Endothelial cell of umbilical vein (primary cell): ENCODE results near the gene SETBP1. TPM values are rescaled to one million over a fixed set of nuclear protein-coding genes. Genes with fewer than 3 reads are reported as not detected.

Source experiments
- BruUV-seq: library from RNA; stranded (reverse); fragments of 400-500 nt; replicated peaks from 2 replicates; lab custom pipeline; 2021; lab: Mats Ljungman, UMichigan
- CTCF ChIA-PET: fragments of 300-600, 350-600 bp; sonication (Branson Sonifier 250); formaldehyde crosslinking; loops from one replicate; lab custom pipeline; 2021; ENCODE audit warnings: antibody characterized with exemption, inconsistent platforms; lab: Charles Lee
- POLR2A ChIA-PET: fragments of 300-600, 350-600 bp; sonication (Branson Sonifier 250); formaldehyde crosslinking; loops from one replicate; lab custom pipeline; 2021; ENCODE audit warnings: antibody characterized with exemption, inconsistent platforms; lab: Charles Lee
- DNase-seq: peaks from one replicate; pipeline ENCODE4 v3.0.0-alpha.2; 2011; ENCODE audit warnings: low read depth, low spot score
- FAIRE-seq: peaks from 2 replicates; lab custom pipeline; 2011; peaks lifted over from hg19 to GRCh38; lab: Jason Lieb, UNC
- H2AFZ ChIP-seq: 2 replicates; pipeline ENCODE4 v1.6.0; 2012; ENCODE audit warnings: low read depth, low read length, control low read depth, inconsistent platforms
- H3K27ac ChIP-seq: 2 replicates; pipeline ENCODE4 v1.5.1; 2011; ENCODE audit warnings: low read depth, mild to moderate bottlenecking, control low read depth, low read length, moderate library complexity; ENCODE audit not compliant: insufficient read depth
- H3K27me3 ChIP-seq, 2 experiments: 2 replicates each; pipeline versions ENCODE4 v1.6.0 to v1.6.1; 2011; ENCODE audit warnings: low read length in 2 of 2, mixed read lengths in 1 of 2; ENCODE audit not compliant: control insufficient read depth in 2 of 2, insufficient read depth in 2 of 2
- H3K36me3 ChIP-seq, 2 experiments: 2 replicates in 1 of 2; 3 replicates in 1 of 2; pipeline ENCODE4 v1.5.1; 2011; ENCODE audit warnings: low read length in 2 of 2, mild to moderate bottlenecking in 1 of 2, moderate library complexity in 1 of 2; ENCODE audit not compliant: control insufficient read depth in 2 of 2, insufficient read depth in 2 of 2; ENCODE audit errors: extremely low read depth in 1 of 2
- H3K4me1 ChIP-seq: 3 replicates; pipeline ENCODE4 v1.5.1; 2011; ENCODE audit warnings: mild to moderate bottlenecking, low read length; ENCODE audit not compliant: control insufficient read depth, insufficient read depth; ENCODE audit errors: extremely low read depth
- H3K4me2 ChIP-seq: 2 replicates; pipeline ENCODE4 v1.6.1; 2011; ENCODE audit warnings: low read length, control low read depth, mixed read lengths; ENCODE audit not compliant: insufficient read depth
- H3K4me3 ChIP-seq, 3 experiments: fragments of 200-600 bp in 1 of 3; sonication (generic), shearing (Covaris generic) in 1 of 3; replicated peaks in 1 of 3; 2 replicates each; pipeline ENCODE4 v1.5.1; 2011 to 2016; ENCODE audit warnings: control low read depth in 3 of 3, low read length in 3 of 3, mild to moderate bottlenecking in 2 of 3, inconsistent platforms in 1 of 3, low read depth in 1 of 3, moderate library complexity in 1 of 3; ENCODE audit not compliant: insufficient read depth in 1 of 3
- H3K79me2 ChIP-seq: 2 replicates; pipeline ENCODE4 v1.6.0; 2012; ENCODE audit warnings: low read length, inconsistent platforms; ENCODE audit not compliant: control insufficient read depth, insufficient read depth
- H3K9ac ChIP-seq: replicated peaks from 2 replicates; pipeline ENCODE3; 2011; ENCODE audit warnings: low read length, control low read depth; ENCODE audit not compliant: insufficient read depth; ENCODE audit errors: extremely low read depth
- H3K9me1 ChIP-seq: replicated peaks from 3 replicates; pipeline ENCODE4 v1.6.0; 2011; ENCODE audit warnings: mild to moderate bottlenecking, low read length; ENCODE audit not compliant: control insufficient read depth, insufficient read depth; ENCODE audit errors: extremely low read depth
- H3K9me3 ChIP-seq: replicated peaks from 2 replicates; pipeline ENCODE4 v1.5.1; 2012; ENCODE audit warnings: low read length, inconsistent platforms; ENCODE audit not compliant: control insufficient read depth, insufficient read depth
- H4K20me1 ChIP-seq: replicated peaks from 2 replicates; pipeline ENCODE3; 2011; ENCODE audit warnings: mild to moderate bottlenecking, low read length; ENCODE audit not compliant: control insufficient read depth, insufficient read depth; ENCODE audit errors: extremely low read depth
- CTCF ChIP-seq, 2 donors: IDR thresholded peaks; 1 replicate in 1 of 2; 2 replicates in 1 of 2; pipeline ENCODE4 v1.5.1; 2011; ENCODE audit warnings: low read length in 2 of 2, mild to moderate bottlenecking in 2 of 2, moderate library complexity in 2 of 2, control low read depth in 1 of 2, inconsistent platforms in 1 of 2, low read depth in 1 of 2; ENCODE audit not compliant: insufficient read depth in 1 of 2; ENCODE audit errors: extremely low read depth in 1 of 2
- EZH2 ChIP-seq: IDR thresholded peaks from 2 replicates; pipeline ENCODE4 v1.6.1; 2012; ENCODE audit warnings: borderline replicate concordance, low read depth, mild to moderate bottlenecking, moderate library complexity, low read length, inconsistent platforms; ENCODE audit not compliant: severe bottlenecking
- FOS ChIP-seq: IDR thresholded peaks from 2 replicates; pipeline ENCODE4 v1.6.1; 2011; ENCODE audit warnings: mild to moderate bottlenecking, low read length, moderate library complexity, borderline replicate concordance; ENCODE audit not compliant: insufficient read depth
- GATA2 ChIP-seq: IDR thresholded peaks from 2 replicates; pipeline ENCODE4 v1.7.0; 2011; ENCODE audit warnings: low read depth, mild to moderate bottlenecking, moderate library complexity, mixed read lengths, low read length; ENCODE audit not compliant: insufficient read length, insufficient read depth
- JUN ChIP-seq: IDR thresholded peaks from 2 replicates; pipeline ENCODE4 v1.6.1; 2011; ENCODE audit warnings: borderline replicate concordance, low read depth; ENCODE audit not compliant: insufficient read length, insufficient read depth
- MAX ChIP-seq: IDR thresholded peaks from 2 replicates; pipeline ENCODE4 v1.6.1; 2011; ENCODE audit not compliant: insufficient read depth, insufficient read length
- MYC ChIP-seq: IDR thresholded peaks from one replicate; pipeline ENCODE4 v1.6.1; 2011; ENCODE audit warnings: mild to moderate bottlenecking, low read depth, low read length
- POLR2A ChIP-seq: IDR thresholded peaks from 2 replicates; pipeline ENCODE4 v1.6.1; 2012; ENCODE audit warnings: low read depth, mild to moderate bottlenecking, control low read depth, low read length
- POLR2AphosphoS5 ChIP-seq: IDR thresholded peaks from 2 replicates; pipeline ENCODE4 v1.6.1; 2012; ENCODE audit warnings: low read depth, mild to moderate bottlenecking, control low read depth, low read length, moderate library complexity; ENCODE audit not compliant: insufficient read depth
- dilution Hi-C: fragments of 300-500 bp; cut with MboI; formaldehyde crosslinking; loops from one replicate; pipeline ENCODE4 v1.15.0; 2019; ENCODE audit warnings: low sequenced_read_pairs; ENCODE audit not compliant: extremely low pct_ligation_motif_present
- intact Hi-C: fragments of 100-400 bp; cut with micrococcal nuclease; formaldehyde crosslinking; loops from one replicate; pipeline ENCODE4 v1.10.0; 2022
- polyA plus RNA-seq, 4 experiments: library from polyadenylated mRNA; depleted of rRNA in 3 of 4; stranded (reverse) in 3 of 4; unstranded in 1 of 4; fragments of >200 nt; gene quantifications; 2 replicates each; pipeline versions ENCODE4 v1.2.1 to v1.2.3, GENCODE V29; 2011 to 2012; ENCODE audit warnings: missing spikeins in 1 of 4
- total RNA-seq: library from RNA; stranded (reverse); gene quantifications from 2 replicates; pipeline ENCODE4 v1.2.3, GENCODE V29; 2021

SETBP1 gene
- total and polyA plus RNA-seq, 2 donors (not counting 3 experiments of a cell fraction or from before 2014, with no cell fraction given) = 0.76 to 3.1 TPM

- intact Hi-C loops (no loop called here), dilution Hi-C loops (no loop called here)
- DNase-seq (no peak), FAIRE-seq (no peak)
- CTCF ChIA-PET = no interaction called here
- no peak for TF ChIP-seq MYC
- no peak for TF ChIP-seq EZH2
- TF ChIP-seq JUN = no peak
- TF ChIP-seq FOS = no peak
- TF ChIP-seq MAX = no peak
- TF ChIP-seq CTCF (IDR thresholded peaks at IDR 0.05; ENCODE audit: extremely low read depth in 1 of 2, insufficient read depth in 1 of 2, low read depth in 1 of 2, low read length in 2 of 2) = no peak
- TF ChIP-seq GATA2 = no peak
- no peak for TF ChIP-seq POLR2AphosphoS5
- no peak for TF ChIP-seq POLR2A
- no peaks in the 10 kb centered on the region for H3K9me1 ChIP-seq
- H3K36me3 ChIP-seq = no peaks in the 10 kb centered on the region
- POLR2A ChIA-PET = no interaction called here
- H3K9ac ChIP-seq = no peak overlapping the region
- no peak overlapping the region for H3K4me2 ChIP-seq
- no peaks in the 10 kb centered on the region for H4K20me1 ChIP-seq
- H3K27me3 ChIP-seq = no peaks in the 10 kb centered on the region
- H3K4me1 ChIP-seq = no peaks in the 10 kb centered on the region
- H3K27ac ChIP-seq = no peak overlapping the region
- BruUV-seq = no TSS peak
- H3K79me2 ChIP-seq = no peaks in the 10 kb centered on the region
- H3K9me3 ChIP-seq = no peaks in the 10 kb centered on the region
- no peak overlapping the region for H3K4me3 ChIP-seq
- H2AFZ ChIP-seq = no peak overlapping the region
Measured at GRCh38 chr18:44805643-44806042, 125.0 kb downstream of the SETBP1 start.
